Epithelial cell of prostate (primary cell): ENCODE data around the gene MED8.

ENCODE experiments used
- DNase-seq: peaks from one replicate; pipeline ENCODE4 v3.0.0-alpha.2; 2011; ENCODE audit warnings: low read depth, low spot score
- H3K27ac ChIP-seq: fragments of 450-650 bp; 2 replicates; pipeline ENCODE4 v1.5.1; 2017; ENCODE audit warnings: mild to moderate bottlenecking

Gene MED8

DNA sequence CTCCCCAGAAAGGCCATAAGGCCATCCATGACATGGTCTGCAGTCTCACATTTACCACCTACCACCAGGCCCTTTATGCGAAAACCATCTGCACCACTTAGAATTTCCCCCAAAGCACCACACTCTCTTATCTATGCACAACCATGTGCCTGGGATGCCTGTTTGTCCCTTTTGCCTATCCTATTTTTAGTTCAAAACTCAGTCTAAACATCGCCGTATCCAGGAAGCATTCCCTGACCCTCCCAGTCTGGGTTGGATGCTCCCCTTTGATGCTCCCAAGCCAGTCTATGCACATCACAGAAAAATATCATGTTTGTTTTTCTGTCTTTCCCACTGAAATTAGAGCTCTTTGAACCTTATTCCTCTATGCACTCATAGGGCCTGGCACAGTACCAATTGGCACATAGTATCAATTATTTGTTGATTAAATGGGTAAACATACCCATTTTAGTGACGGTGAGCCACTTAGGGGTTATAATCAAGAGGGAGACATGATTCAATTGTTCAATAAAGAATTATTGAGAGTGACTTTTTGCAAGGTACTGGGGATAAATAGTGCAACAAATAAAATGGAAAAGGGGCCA, 45.2 kb downstream of the MED8 start:
- no peak for DNase-seq
- H3K27ac ChIP-seq, result no peak overlapping the region

DNA sequence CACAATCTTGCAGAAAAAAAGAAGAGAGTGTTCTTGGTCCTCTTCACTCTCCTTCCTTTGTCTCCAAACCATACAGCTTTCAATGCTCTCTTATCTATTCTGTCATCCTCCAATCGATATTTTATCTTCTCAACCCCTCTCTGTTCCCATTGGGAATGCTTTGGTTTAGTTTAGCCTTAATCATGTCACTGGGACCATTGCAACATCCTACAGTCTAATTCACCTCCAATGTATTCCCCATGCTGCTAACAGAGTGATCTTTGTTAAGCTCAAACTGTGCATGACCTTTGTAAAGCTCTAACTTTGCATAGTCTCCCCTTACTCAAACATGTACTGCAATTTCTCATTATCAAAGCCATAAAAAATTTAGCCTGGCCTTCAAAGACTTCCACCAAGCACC, 49.0 kb downstream of the MED8 start:
- DNase-seq, result no peak
- H3K27ac ChIP-seq, result no peak overlapping the region

DNA sequence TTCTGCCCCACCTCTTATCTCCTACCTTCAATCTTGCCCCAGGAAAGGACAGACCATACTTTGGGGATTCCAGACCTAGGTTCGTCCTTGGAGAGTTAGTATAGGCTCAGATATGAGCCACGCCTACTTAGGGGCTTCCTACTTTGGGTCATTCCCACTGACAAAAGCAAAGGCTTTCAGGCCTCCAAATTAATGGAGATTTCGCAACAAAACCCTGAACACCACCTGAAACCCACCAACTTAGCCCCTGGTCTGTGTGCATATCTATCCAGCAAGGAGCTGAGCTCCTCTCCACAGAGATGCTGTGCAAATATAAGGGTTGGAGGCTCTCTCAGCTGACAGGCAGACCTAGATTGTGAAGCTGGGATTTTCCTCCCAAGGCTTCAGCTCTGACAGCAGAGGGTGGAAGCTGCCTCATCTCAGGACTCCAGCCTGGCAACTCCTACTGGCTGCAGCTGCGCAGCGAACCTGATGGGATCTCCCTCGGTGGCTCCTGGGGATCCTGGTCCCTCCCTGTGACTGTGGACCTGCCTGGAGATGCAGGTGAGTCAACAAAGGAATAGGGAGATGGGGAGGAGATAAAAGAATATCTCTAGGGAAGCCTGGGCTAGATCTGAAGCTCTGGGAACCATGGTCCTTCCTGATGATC, 49.9 kb downstream of the MED8 start:
- no peak overlapping the region for H3K27ac ChIP-seq

DNA sequence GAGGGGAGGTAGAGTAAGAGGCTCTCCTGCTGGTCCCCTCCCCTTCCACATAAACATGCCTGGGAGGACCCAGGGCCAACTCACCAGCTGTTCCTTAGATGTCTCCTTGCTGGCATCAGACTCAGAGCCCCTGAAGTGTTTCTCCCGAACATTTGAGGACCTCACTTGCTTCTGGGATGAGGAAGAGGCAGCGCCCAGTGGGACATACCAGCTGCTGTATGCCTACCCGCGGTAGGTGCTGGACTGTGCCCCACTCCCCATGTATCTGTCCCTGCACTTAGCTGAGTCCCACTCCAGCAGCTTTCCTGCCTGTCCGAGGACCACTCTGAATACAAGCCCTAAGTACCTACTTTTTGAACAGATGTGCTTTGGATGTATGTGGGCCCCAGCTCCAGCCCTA, 51.6 kb downstream of the MED8 start:
- no peak overlapping the region for H3K27ac ChIP-seq
- no peak for DNase-seq

More for the DNA sequence above, 49.9 kb downstream of the MED8 start:
- no peak for DNase-seq

DNA sequence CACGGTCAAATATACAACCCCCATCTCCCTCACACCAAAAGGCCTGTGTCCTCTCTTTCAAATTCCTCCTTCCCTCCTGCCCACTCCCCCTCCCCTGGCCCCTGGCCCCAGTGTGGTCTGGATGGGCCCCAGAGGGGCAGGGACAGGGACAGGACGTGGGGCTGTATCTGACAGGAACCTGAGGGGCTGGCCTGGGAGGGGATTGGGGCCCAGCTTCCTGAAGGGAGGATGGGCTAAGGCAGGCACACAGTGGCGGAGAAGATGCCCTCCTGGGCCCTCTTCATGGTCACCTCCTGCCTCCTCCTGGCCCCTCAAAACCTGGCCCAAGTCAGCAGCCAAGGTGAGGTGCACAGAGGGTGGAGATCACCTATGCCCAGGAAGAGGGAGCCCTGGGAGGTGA, 52.0 kb downstream of the MED8 start, which contains the start of gene MPL:
Gene MPL, plus strand, starts transcription at position 231 of the 400 bp plus-strand sequence. Its CDS starts 31 bp downstream, at position 262.
- no peak within 1 kb of the TSS for H3K27ac ChIP-seq
- no peak for DNase-seq

DNA sequence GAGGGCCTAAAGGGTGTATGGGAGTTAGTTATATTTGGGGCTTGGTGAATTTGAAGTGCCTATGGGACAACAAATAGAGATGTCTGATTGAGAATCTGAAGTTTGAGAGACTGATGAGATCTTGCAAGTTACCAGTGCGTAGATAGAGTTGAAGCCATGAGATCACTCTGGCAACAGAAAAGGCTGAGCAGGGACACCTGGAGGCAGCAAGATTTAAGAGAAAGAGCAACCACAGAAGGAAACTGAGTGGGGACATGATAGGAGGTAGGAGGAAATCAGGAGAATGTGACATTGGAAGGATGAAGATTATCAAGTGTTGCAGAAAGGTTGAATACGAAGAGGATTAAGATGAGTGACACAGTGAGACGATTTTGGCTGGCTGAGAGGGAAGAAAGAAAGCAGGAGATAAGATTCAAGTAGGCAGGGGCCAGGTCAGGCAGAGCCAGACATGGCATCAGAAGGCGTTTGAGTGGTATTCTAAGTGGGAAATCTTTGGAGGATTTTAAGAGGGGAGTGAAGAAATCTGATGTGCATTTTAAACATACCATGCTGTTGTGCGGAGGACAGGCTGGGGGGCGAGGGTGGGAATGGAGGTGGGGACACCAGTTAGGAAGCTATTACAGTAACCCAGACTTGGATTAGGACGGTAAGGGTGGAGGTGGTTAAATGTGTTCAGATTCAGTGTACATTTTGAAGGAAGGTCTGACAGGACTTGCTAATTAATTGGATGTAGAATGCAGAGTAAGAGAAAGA, 55.0 kb downstream of the MED8 start:
- DNase-seq, result no peak
- no peak overlapping the region for H3K27ac ChIP-seq
